Endothelial cell (in vitro differentiated cells): ENCODE results near the gene MAGI3. TPM values are rescaled to one million over a fixed set of nuclear protein-coding genes. Genes with fewer than 3 reads are reported as not detected.

Source experiments
- DNase-seq: peaks from one replicate; pipeline ENCODE4 v3.0.0; 2021; ENCODE audit warnings: low spot score
- H3K27ac Mint-ChIP-seq: one replicate; pipeline ENCODE4 v1.8.0; 2021; ENCODE audit warnings: mixed read lengths, inconsistent platforms; ENCODE audit not compliant: unreplicated experiment
- H3K27me3 Mint-ChIP-seq: one replicate; pipeline ENCODE4 v1.8.0; 2021; ENCODE audit warnings: mild to moderate bottlenecking, moderate library complexity, mixed read lengths, inconsistent platforms; ENCODE audit not compliant: unreplicated experiment
- H3K36me3 Mint-ChIP-seq: one replicate; pipeline ENCODE4 v1.8.0; 2021; ENCODE audit warnings: mild to moderate bottlenecking, low read depth, mixed read lengths, inconsistent platforms; ENCODE audit not compliant: unreplicated experiment
- H3K4me1 Mint-ChIP-seq: one replicate; pipeline ENCODE4 v1.8.0; 2021; ENCODE audit warnings: mild to moderate bottlenecking, mixed read lengths, inconsistent platforms; ENCODE audit not compliant: unreplicated experiment
- H3K4me3 Mint-ChIP-seq: one replicate; pipeline ENCODE4 v1.8.0; 2021; ENCODE audit warnings: mild to moderate bottlenecking, mixed read lengths, inconsistent platforms; ENCODE audit not compliant: unreplicated experiment
- H3K9me3 Mint-ChIP-seq: one replicate; pipeline ENCODE4 v1.8.0; 2021; ENCODE audit warnings: mixed read lengths, inconsistent platforms; ENCODE audit not compliant: unreplicated experiment
- CTCF ChIP-seq: fragments of 200-600 bp; sonication (generic); IDR thresholded peaks from one replicate; pipeline ENCODE4 v1.5.0; 2021; ENCODE audit warnings: antibody characterized with exemption; ENCODE audit not compliant: unreplicated experiment
- total RNA-seq: library from RNA; stranded (reverse); fragmentation: NEBNext Ultra II Directional; extraction: Animal tissue kit (Norgen Biotek cat#: 25700); gene quantifications from one replicate; pipeline ENCODE4 v1.2.1, GENCODE V29; 2021; ENCODE audit not compliant: unreplicated experiment

MAGI3 gene
- total RNA-seq, 1 donor from 2014 or later, result 18.9 TPM

GRCh38 chr1:113416496-113416895 lies 26.2 kb downstream of the MAGI3 start:
- H3K36me3 Mint-ChIP-seq, result no peaks in the 10 kb centered on the region
- no peak for DNase-seq
- H3K9me3 Mint-ChIP-seq, result no peaks in the 10 kb centered on the region
- no peak overlapping the region for H3K27ac Mint-ChIP-seq
- no peak for TF ChIP-seq CTCF
- no peak overlapping the region for H3K4me3 Mint-ChIP-seq
- H3K27me3 Mint-ChIP-seq, result no peaks in the 10 kb centered on the region
- no peaks in the 10 kb centered on the region for H3K4me1 Mint-ChIP-seq

DNA sequence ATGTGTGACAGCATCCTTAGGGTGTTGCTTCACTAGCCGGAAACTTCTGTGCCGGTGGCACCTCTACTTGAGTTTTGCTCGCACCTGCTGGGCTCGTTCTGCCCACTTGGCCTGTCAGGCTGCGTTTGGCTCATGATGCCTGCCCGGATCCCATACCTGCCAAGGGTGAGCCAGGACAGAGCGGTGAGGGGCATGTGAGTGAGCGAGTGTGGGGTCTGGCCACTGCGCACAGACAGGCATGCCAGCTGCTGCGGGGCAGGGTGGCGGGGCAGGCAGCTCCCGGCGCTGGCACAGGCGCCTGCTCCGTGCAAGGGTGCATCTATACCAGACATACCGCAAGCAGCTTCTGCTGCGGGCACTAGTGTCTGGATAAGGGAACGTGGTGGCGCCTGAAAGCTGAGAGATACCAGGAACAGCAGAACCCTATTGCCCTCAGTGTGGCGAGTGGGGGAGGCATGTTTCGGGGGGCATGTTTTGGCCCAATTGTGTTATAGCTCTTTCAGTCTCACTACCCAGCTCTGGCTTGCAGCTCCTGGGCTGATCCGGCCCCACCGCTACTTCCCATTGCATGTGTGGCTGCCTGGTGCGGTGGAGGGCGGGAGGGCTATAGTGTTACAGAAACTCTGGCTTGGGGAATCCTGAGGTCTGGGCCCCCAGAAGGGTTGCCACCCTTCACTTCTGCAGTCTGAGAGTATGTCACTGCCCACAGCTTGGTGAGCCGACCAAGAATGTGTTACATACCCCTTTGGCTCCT lies 32.2 kb downstream of the MAGI3 start:
- no peaks in the 10 kb centered on the region for H3K27me3 Mint-ChIP-seq
- peak overlapping the region; percentile 9 for H3K4me3 Mint-ChIP-seq
- TF ChIP-seq CTCF, result no peak
- no peaks in the 10 kb centered on the region for H3K9me3 Mint-ChIP-seq
- DNase-seq, result no peak
- H3K4me1 Mint-ChIP-seq, result no peaks in the 10 kb centered on the region
- peaks cover 11% of the 10 kb centered on the region for H3K36me3 Mint-ChIP-seq
- no peak overlapping the region for H3K27ac Mint-ChIP-seq

DNA sequence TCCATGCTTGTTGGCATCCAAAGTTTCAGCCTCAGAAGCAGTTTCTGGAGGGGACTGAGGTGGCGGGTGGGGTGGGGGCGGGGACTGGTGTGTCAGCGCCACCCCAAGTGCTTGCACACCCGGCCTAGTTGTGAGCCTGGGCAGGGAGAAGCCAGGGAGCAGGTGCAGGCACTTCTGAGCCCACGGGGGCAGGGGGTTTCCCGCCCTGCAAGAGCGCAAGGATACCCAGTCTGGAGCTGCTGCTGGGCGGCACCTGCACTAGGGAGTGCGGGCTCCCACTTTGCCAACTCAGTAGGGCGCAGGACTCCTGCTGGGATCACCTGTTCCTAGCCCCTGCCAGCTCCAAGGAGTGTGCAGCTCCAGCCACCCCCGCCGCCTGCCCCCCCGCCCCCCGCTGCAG lies 33.5 kb downstream of the MAGI3 start:
- Mint-ChIP-seq H3K9me3 (no peaks in the 10 kb centered on the region), H3K4me3 (no peak overlapping the region), H3K27ac (no peak overlapping the region), H3K36me3 (peaks cover 11% of the 10 kb centered on the region), H3K27me3 (no peaks in the 10 kb centered on the region), H3K4me1 (no peaks in the 10 kb centered on the region)
- DNase-seq, result no peak
- no peak for TF ChIP-seq CTCF

DNA sequence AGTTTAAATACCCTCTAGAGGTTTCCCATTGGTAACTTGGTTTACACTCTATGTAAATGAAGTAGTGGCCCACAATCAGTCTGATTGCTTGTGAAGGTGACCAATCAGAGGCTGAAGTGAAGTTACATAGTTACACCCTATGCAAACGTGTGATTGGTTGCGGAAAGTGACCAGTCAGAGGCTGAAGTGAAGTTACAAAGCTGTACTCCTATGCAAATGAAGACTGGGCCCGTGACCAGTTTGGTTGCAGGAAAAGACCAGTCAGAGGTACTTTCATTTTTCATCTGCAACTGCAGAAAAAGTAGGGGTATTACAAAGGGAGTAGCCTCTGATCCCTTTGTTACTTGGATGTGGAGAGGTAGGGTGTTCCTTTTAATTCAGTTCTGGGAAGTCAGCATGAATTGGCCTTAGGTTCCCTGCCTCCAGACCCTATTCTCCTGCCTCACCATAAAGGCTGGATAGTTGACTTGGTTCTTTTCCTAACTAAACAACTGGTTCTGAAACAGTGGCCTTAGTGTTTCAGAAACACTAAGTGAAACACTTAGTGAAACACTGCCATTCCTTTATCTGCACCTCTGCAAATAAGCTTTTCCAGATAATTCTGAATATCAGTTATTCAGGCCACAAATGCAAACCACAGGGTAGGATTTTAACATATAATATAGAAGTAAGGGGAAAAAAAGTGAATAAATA lies 39.3 kb downstream of the MAGI3 start:
- Mint-ChIP-seq H3K36me3 (no peaks in the 10 kb centered on the region), H3K9me3 (no peaks in the 10 kb centered on the region), H3K27me3 (no peaks in the 10 kb centered on the region), H3K27ac (no peak overlapping the region), H3K4me1 (no peaks in the 10 kb centered on the region), H3K4me3 (no peak overlapping the region)
- no peak for DNase-seq
- no peak for TF ChIP-seq CTCF

DNA sequence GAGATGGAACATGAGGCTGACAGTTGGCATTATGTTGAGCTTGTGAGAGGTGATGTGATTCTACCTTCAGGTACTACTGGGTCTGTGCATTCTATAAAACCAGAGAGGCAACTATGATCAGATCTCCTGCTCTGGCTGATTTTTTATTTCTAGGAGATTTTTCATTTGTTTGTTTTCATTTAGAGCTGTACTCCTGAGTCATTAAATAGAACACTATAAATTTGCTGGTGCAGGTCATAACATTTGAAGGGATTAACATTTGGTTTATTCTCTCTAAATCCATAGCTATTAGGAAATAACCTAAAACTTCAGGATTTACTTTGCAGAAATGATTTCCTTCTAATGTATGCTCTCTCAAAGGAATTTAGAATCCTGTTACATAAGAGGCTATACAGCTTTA lies 42.9 kb downstream of the MAGI3 start:
- Mint-ChIP-seq H3K36me3 (no peaks in the 10 kb centered on the region), H3K9me3 (no peaks in the 10 kb centered on the region), H3K4me3 (no peak overlapping the region), H3K27ac (no peak overlapping the region), H3K27me3 (no peaks in the 10 kb centered on the region), H3K4me1 (peaks cover 3% of the 10 kb centered on the region)
- DNase-seq, result no peak
- no peak for TF ChIP-seq CTCF
